ENCODE results near the gene PARD3. TPM values are rescaled to one million over a fixed set of nuclear protein-coding genes. Genes with fewer than 3 reads are reported as not detected.
A peak's percentile ranks its signal among the peaks of the same experiment; 100 is the strongest.

Gene PARD3
- total RNA-seq, 1 donor from 2014 or later = 22.9 TPM

- no peaks in the 10 kb centered on the region for H3K36me3 Mint-ChIP-seq (ENCODE audit: unreplicated experiment)
- H3K27me3 Mint-ChIP-seq (ENCODE audit: unreplicated experiment) = peaks cover 8% of the 10 kb centered on the region
- no peak for DNase-seq
- H3K4me1 Mint-ChIP-seq (ENCODE audit: low read depth, unreplicated experiment) = peaks cover 53% of the 10 kb centered on the region
- H3K9me3 Mint-ChIP-seq (ENCODE audit: unreplicated experiment) = peaks cover 7% of the 10 kb centered on the region
- peak overlapping the region; percentile 90 for H3K27ac Mint-ChIP-seq (ENCODE audit: unreplicated experiment)
- TF ChIP-seq, protein P1, sequence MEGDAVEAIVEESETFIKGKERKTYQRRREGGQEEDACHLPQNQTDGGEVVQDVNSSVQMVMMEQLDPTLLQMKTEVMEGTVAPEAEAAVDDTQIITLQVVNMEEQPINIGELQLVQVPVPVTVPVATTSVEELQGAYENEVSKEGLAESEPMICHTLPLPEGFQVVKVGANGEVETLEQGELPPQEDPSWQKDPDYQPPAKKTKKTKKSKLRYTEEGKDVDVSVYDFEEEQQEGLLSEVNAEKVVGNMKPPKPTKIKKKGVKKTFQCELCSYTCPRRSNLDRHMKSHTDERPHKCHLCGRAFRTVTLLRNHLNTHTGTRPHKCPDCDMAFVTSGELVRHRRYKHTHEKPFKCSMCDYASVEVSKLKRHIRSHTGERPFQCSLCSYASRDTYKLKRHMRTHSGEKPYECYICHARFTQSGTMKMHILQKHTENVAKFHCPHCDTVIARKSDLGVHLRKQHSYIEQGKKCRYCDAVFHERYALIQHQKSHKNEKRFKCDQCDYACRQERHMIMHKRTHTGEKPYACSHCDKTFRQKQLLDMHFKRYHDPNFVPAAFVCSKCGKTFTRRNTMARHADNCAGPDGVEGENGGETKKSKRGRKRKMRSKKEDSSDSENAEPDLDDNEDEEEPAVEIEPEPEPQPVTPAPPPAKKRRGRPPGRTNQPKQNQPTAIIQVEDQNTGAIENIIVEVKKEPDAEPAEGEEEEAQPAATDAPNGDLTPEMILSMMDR (IDR thresholded peaks at IDR 0.05; ENCODE audit: partially characterized antibody, unreplicated experiment) = no peak
- peak overlapping the region; percentile 53 for H3K4me3 Mint-ChIP-seq (ENCODE audit: unreplicated experiment)
Observed at GRCh38 chr10:34766266-34766600, 48.9 kb downstream of the PARD3 start.

DNA sequence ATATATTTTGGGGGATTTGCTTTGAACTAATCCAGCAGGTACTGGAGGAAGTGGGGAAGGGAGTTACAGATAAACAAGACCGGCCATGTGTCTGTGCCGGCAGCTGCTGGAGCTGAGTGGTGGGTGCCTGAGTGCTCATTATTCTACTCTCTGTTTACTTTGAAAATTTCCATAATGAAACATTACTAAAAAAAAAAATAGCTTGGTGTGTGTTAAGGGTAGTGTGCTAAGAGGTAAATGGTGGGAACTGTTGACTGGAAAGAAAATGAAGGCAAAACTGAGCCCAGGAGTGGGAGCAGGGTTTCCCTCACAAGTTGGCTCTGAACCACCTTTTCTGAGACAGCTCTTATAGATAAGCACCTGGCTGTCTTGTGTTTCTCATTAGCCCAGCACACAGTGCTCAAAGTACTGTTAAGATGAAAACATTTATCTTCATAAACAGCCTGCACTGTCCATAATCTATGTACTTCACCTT lies 50.6 kb downstream of the PARD3 start:
- peaks cover 7% of the 10 kb centered on the region for H3K9me3 Mint-ChIP-seq (ENCODE audit: unreplicated experiment)
- H3K27ac Mint-ChIP-seq (ENCODE audit: unreplicated experiment) = no peak overlapping the region
- peaks cover 3% of the 10 kb centered on the region for H3K27me3 Mint-ChIP-seq (ENCODE audit: unreplicated experiment)
- DNase-seq = no peak
- H3K36me3 Mint-ChIP-seq (ENCODE audit: unreplicated experiment) = no peaks in the 10 kb centered on the region
- peaks cover 48% of the 10 kb centered on the region for H3K4me1 Mint-ChIP-seq (ENCODE audit: low read depth, unreplicated experiment)
- H3K4me3 Mint-ChIP-seq (ENCODE audit: unreplicated experiment) = no peak overlapping the region
- TF ChIP-seq, protein P1 (IDR thresholded peaks at IDR 0.05; ENCODE audit: partially characterized antibody, unreplicated experiment) = no peak

- H3K27me3 Mint-ChIP-seq (ENCODE audit: unreplicated experiment) = peaks cover 2% of the 10 kb centered on the region
- TF ChIP-seq, protein P1 (IDR thresholded peaks at IDR 0.05; ENCODE audit: partially characterized antibody, unreplicated experiment) = no peak
- H3K27ac Mint-ChIP-seq (ENCODE audit: unreplicated experiment) = no peak overlapping the region
- H3K36me3 Mint-ChIP-seq (ENCODE audit: unreplicated experiment) = no peaks in the 10 kb centered on the region
- H3K4me3 Mint-ChIP-seq (ENCODE audit: unreplicated experiment) = no peak overlapping the region
- H3K4me1 Mint-ChIP-seq (ENCODE audit: low read depth, unreplicated experiment) = peaks cover 34% of the 10 kb centered on the region
- peaks cover 4% of the 10 kb centered on the region for H3K9me3 Mint-ChIP-seq (ENCODE audit: unreplicated experiment)
- no peak for DNase-seq
Observed at GRCh38 chr10:34762603-34763299, 52.3 kb downstream of the PARD3 start.

- H3K9me3 Mint-ChIP-seq (ENCODE audit: unreplicated experiment) = peaks cover 4% of the 10 kb centered on the region
- no peaks in the 10 kb centered on the region for H3K36me3 Mint-ChIP-seq (ENCODE audit: unreplicated experiment)
- H3K27me3 Mint-ChIP-seq (ENCODE audit: unreplicated experiment) = peaks cover 2% of the 10 kb centered on the region
- DNase-seq = no peak
- peaks cover 33% of the 10 kb centered on the region for H3K4me1 Mint-ChIP-seq (ENCODE audit: low read depth, unreplicated experiment)
- H3K4me3 Mint-ChIP-seq (ENCODE audit: unreplicated experiment) = no peak overlapping the region
- no peak overlapping the region for H3K27ac Mint-ChIP-seq (ENCODE audit: unreplicated experiment)
- TF ChIP-seq, protein P1 (IDR thresholded peaks at IDR 0.05; ENCODE audit: partially characterized antibody, unreplicated experiment) = no peak
Observed at GRCh38 chr10:34762156-34762555, 52.9 kb downstream of the PARD3 start.

- TF ChIP-seq, protein P1 (IDR thresholded peaks at IDR 0.05; ENCODE audit: partially characterized antibody, unreplicated experiment) = no peak
- H3K27me3 Mint-ChIP-seq (ENCODE audit: unreplicated experiment) = peaks cover 2% of the 10 kb centered on the region
- peaks cover 26% of the 10 kb centered on the region for H3K4me1 Mint-ChIP-seq (ENCODE audit: low read depth, unreplicated experiment)
Observed at GRCh38 chr10:34761453-34761852, 53.6 kb downstream of the PARD3 start.

More at GRCh38 chr10:34761453-34761852, 53.6 kb downstream of the PARD3 start:
- H3K4me3 Mint-ChIP-seq (ENCODE audit: unreplicated experiment) = no peak overlapping the region
- no peak for DNase-seq
- H3K36me3 Mint-ChIP-seq (ENCODE audit: unreplicated experiment) = no peaks in the 10 kb centered on the region
- no peak overlapping the region for H3K27ac Mint-ChIP-seq (ENCODE audit: unreplicated experiment)
- peaks cover 4% of the 10 kb centered on the region for H3K9me3 Mint-ChIP-seq (ENCODE audit: unreplicated experiment)
